Parathyroid adenoma (tissue), 2 donors: ENCODE measurements around the gene RAB34.

Experiments
- H2AFZ ChIP-seq: fragments of 300-600 bp; sonication (generic); one replicate; pipeline ENCODE4 v1.7.0; 2017; ENCODE audit warnings: antibody characterized with exemption, mild to moderate bottlenecking
- H3K27ac ChIP-seq: fragments of 300-600 bp; sonication (generic); one replicate; pipeline ENCODE4 v1.7.0; 2017
- H3K27me3 ChIP-seq: fragments of 300-600 bp; sonication (generic); one replicate; pipeline ENCODE4 v1.7.0; 2017; ENCODE audit warnings: low read length; ENCODE audit not compliant: control insufficient read depth, insufficient read depth
- H3K36me3 ChIP-seq: fragments of 300-600 bp; sonication (generic); one replicate; pipeline ENCODE4 v1.7.0; 2017; ENCODE audit warnings: low read length; ENCODE audit not compliant: control insufficient read depth, insufficient read depth
- H3K4me1 ChIP-seq: fragments of 300-600 bp; sonication (generic); one replicate; pipeline ENCODE4 v1.7.0; 2017; ENCODE audit warnings: control low read depth
- H3K4me2 ChIP-seq: fragments of 300-600 bp; sonication (generic); one replicate; pipeline ENCODE4 v1.7.0; 2017; ENCODE audit warnings: low read length
- H3K4me3 ChIP-seq: fragments of 300-600 bp; sonication (generic); one replicate; pipeline ENCODE4 v1.7.0; 2017; ENCODE audit warnings: low read depth, low read length
- H3K79me2 ChIP-seq: fragments of 300-600 bp; sonication (generic); one replicate; pipeline ENCODE4 v1.7.0; 2017; ENCODE audit warnings: control low read depth
- H3K9ac ChIP-seq: fragments of 300-600 bp; sonication (generic); one replicate; pipeline ENCODE4 v1.7.0; 2017; ENCODE audit warnings: mild to moderate bottlenecking
- H3K9me3 ChIP-seq: fragments of 300-600 bp; sonication (generic); one replicate; pipeline ENCODE4 v1.7.0; 2017; ENCODE audit warnings: low read length; ENCODE audit not compliant: control insufficient read depth
- CTCF ChIP-seq: fragments of 300-600 bp; sonication (generic); IDR thresholded peaks from one replicate; pipeline ENCODE4 v1.7.0; 2017; ENCODE audit warnings: antibody characterized with exemption, mild to moderate bottlenecking
- donor health status: primary hyperparathyroidism.

RAB34 gene

GRCh38 chr17:28700278-28700677 lies 17.4 kb downstream of the RAB34 start:
- H3K27ac ChIP-seq = no peak overlapping the region
- no peaks in the 10 kb centered on the region for H3K27me3 ChIP-seq
- H3K9me3 ChIP-seq = no peaks in the 10 kb centered on the region
- no peak for TF ChIP-seq CTCF
- H2AFZ ChIP-seq = no peak overlapping the region
- H3K36me3 ChIP-seq = no peaks in the 10 kb centered on the region
- H3K4me2 ChIP-seq = no peak overlapping the region
- H3K4me1 ChIP-seq = no peaks in the 10 kb centered on the region
- H3K79me2 ChIP-seq = no peaks in the 10 kb centered on the region
- no peak overlapping the region for H3K9ac ChIP-seq
- no peak overlapping the region for H3K4me3 ChIP-seq

- Histone ChIP-seq H3K4me1 (no peaks in the 10 kb centered on the region), H2AFZ (no peak overlapping the region), H3K36me3 (no peaks in the 10 kb centered on the region), H3K79me2 (no peaks in the 10 kb centered on the region), H3K9me3 (no peaks in the 10 kb centered on the region), H3K4me2 (no peak overlapping the region), H3K4me3 (no peak overlapping the region), H3K27ac (no peak overlapping the region), H3K27me3 (no peaks in the 10 kb centered on the region), H3K9ac (no peak overlapping the region)
- TF ChIP-seq CTCF = no peak
Observed at GRCh38 chr17:28698253-28698941, 19.3 kb downstream of the RAB34 start.

- Histone ChIP-seq H3K79me2 (peaks cover 3% of the 10 kb centered on the region), H3K9ac (no peak overlapping the region), H3K9me3 (no peaks in the 10 kb centered on the region), H2AFZ (no peak overlapping the region), H3K27ac (no peak overlapping the region), H3K27me3 (no peaks in the 10 kb centered on the region), H3K4me2 (no peak overlapping the region), H3K4me1 (no peaks in the 10 kb centered on the region), H3K4me3 (no peak overlapping the region), H3K36me3 (no peaks in the 10 kb centered on the region)
- no peak for TF ChIP-seq CTCF
Observed at GRCh38 chr17:28693869-28694268, 23.8 kb downstream of the RAB34 start.

GRCh38 chr17:28689011-28689410 lies 28.7 kb downstream of the RAB34 start:
- Histone ChIP-seq H2AFZ (no peak overlapping the region), H3K27me3 (no peaks in the 10 kb centered on the region), H3K9ac (no peak overlapping the region), H3K36me3 (no peaks in the 10 kb centered on the region), H3K4me2 (no peak overlapping the region), H3K27ac (no peak overlapping the region), H3K4me1 (no peaks in the 10 kb centered on the region), H3K9me3 (no peaks in the 10 kb centered on the region), H3K4me3 (no peak overlapping the region), H3K79me2 (peaks cover 3% of the 10 kb centered on the region)
- no peak for TF ChIP-seq CTCF

- Histone ChIP-seq H3K27me3 (no peaks in the 10 kb centered on the region), H3K9ac (no peak overlapping the region), H3K36me3 (no peaks in the 10 kb centered on the region), H3K9me3 (no peaks in the 10 kb centered on the region), H3K27ac (no peak overlapping the region), H2AFZ (no peak overlapping the region), H3K4me1 (no peaks in the 10 kb centered on the region), H3K4me2 (no peak overlapping the region), H3K4me3 (no peak overlapping the region), H3K79me2 (peaks cover 3% of the 10 kb centered on the region)
- no peak for TF ChIP-seq CTCF
Observed at GRCh38 chr17:28688481-28688880, 29.2 kb downstream of the RAB34 start.
